ENCODE measurements around the gene CEP112. TPM values are rescaled to one million over a fixed set of nuclear protein-coding genes. Genes with fewer than 3 reads are reported as not detected.

Gene CEP112
- total and polyA plus RNA-seq, 9 of the 15 experiments (the other 6 are each of a cell fraction or from before 2014, with no cell fraction given), result 0.84 TPM; not detected in 8

- H3K79me2 ChIP-seq (ENCODE audit: control insufficient read depth, insufficient read depth, low read length), result no peaks in the 10 kb centered on the region
- intact Hi-C loops (cut with micrococcal nuclease), result no loop called here
- ChIA-PET POLR2A (no interaction called here), CTCF (ENCODE audit: low intra/inter-chr PET ratio) (no interaction called here)
- H3K4me1 ChIP-seq (replicated peaks in 1 of 2; ENCODE audit: control insufficient read depth in 2 of 2, insufficient read depth in 2 of 2, low read length in 2 of 2), result no peaks in the 10 kb centered on the region
- H3K27me3 ChIP-seq (ENCODE audit: control insufficient read depth in 2 of 2, insufficient read depth in 2 of 2, low read length in 2 of 2), result no peaks in the 10 kb centered on the region
- H3K9ac ChIP-seq (ENCODE audit: insufficient read depth in 1 of 2, low read depth in 2 of 2, low read length in 2 of 2), result no peak overlapping the region
- DNase-seq (ENCODE audit: extremely low read depth in 1 of 4, low spot score in 3 of 4), result no peak
- WGBS (ENCODE audit: insufficient coverage, low coverage, missing lambda C conversion rate), result 0% methylated on average over 2 of the region's 2 CpGs
- no peaks in the 10 kb centered on the region for H3K36me3 ChIP-seq (ENCODE audit: control insufficient read depth, insufficient read depth, low read length)
- H3K9me3 ChIP-seq (replicated peaks; ENCODE audit: control insufficient read depth, insufficient read depth, low read depth, low read length), result no peaks in the 10 kb centered on the region
- no peaks in the 10 kb centered on the region for H4K20me1 ChIP-seq (replicated peaks; ENCODE audit: control insufficient read depth, insufficient read depth, low read length)
- no peak for ATAC-seq
- no peak overlapping the region for H3K4me2 ChIP-seq (ENCODE audit: insufficient read depth, low read length)
- no peak overlapping the region for H3K4me3 ChIP-seq
- BruUV-seq (replicated peaks), result no TSS peak
- FAIRE-seq, result no peak
- H3K27ac ChIP-seq (ENCODE audit: extremely low read depth, low read depth, low read length), result no peak overlapping the region
- no peaks in the 10 kb centered on the region for H3K9me1 ChIP-seq (ENCODE audit: control insufficient read depth, insufficient read depth, low read length)
- in situ Hi-C loops (cut with MboI), result no loop called here
- no peak overlapping the region for H2AFZ ChIP-seq (ENCODE audit: low read depth, low read length)
- TF ChIP-seq FOS (IDR thresholded peaks at IDR 0.05; ENCODE audit: extremely low read depth, insufficient read length) (no peak), CTCFL (IDR thresholded peaks at IDR 0.05; ENCODE audit: borderline replicate concordance, insufficient read depth, low read depth, low read length, poor library complexity, severe bottlenecking) (no peak), KAT7 (CRISPR knock-in tag; IDR thresholded peaks at IDR 0.05; ENCODE audit: borderline replicate concordance) (no peak), CHAMP1 (IDR thresholded peaks at IDR 0.05) (no peak), MEF2D (tag; conservative IDR thresholded peaks at IDR 0.05; ENCODE audit: low read depth) (no peak), RBM17 (IDR thresholded peaks at IDR 0.05; ENCODE audit: borderline replicate concordance, low read depth, low read length) (no peak), RBM15 (IDR thresholded peaks at IDR 0.05; ENCODE audit: insufficient read depth, low read length) (no peak), MXD1 (CRISPR knock-in tag; IDR thresholded peaks at IDR 0.05; ENCODE audit: borderline replicate concordance, poor library complexity, severe bottlenecking) (no peak), ZNF280B (CRISPR knock-in tag; IDR thresholded peaks at IDR 0.05) (no peak), ZC3H8 (IDR thresholded peaks at IDR 0.05) (no peak), DMBX1 (CRISPR knock-in tag; IDR thresholded peaks at IDR 0.05; ENCODE audit: borderline replicate concordance) (no peak), POU5F1 (IDR thresholded peaks at IDR 0.05; ENCODE audit: borderline replicate concordance, low read depth, low read length, partially characterized antibody) (no peak), TEAD4 (IDR thresholded peaks at IDR 0.05; ENCODE audit: low read length) (no peak), TEAD4 (CRISPR knock-in tag; IDR thresholded peaks at IDR 0.05; ENCODE audit: borderline replicate concordance) (no peak), CBX1 (IDR thresholded peaks at IDR 0.05; ENCODE audit: low read depth) (no peak), SOX6 (IDR thresholded peaks at IDR 0.05) (no peak), SRSF3 (IDR thresholded peaks at IDR 0.05; ENCODE audit: insufficient read depth, low read length) (no peak)
Observed at GRCh38 chr17:65850486-65850885, 341.4 kb downstream of the CEP112 start.
